ENCODE results near the gene KRT16. TPM values are rescaled to one million over a fixed set of nuclear protein-coding genes. Genes with fewer than 3 reads are reported as not detected.

KRT16 gene
- total and polyA plus RNA-seq, 2 of the 8 experiments (the other 6 are each of a cell fraction or from before 2014, with no cell fraction given) = not detected

GRCh38 chr17:41647940-41648410 lies 35.4 kb upstream of the KRT16 start (continued):
- TF ChIP-seq POU5F1 (IDR thresholded peaks at IDR 0.05; ENCODE audit: low read depth, low read length) (no peak), RNF2 (IDR thresholded peaks at IDR 0.05; ENCODE audit: borderline replicate concordance, low read depth, low read length, missing control alignments, poor library complexity, severe bottlenecking) (no peak), SAP30 (IDR thresholded peaks at IDR 0.05; ENCODE audit: insufficient read depth, insufficient replicate concordance, low read length) (no peak)

All from H1 (cell line).